Measurements from ENCODE around the gene PODNL1.

- TF ChIP-seq CTCF (IDR thresholded peaks at IDR 0.05; ENCODE audit: poor library complexity): no peak
- no peak for TF ChIP-seq EZH2phosphoT487 (IDR thresholded peaks at IDR 0.05; ENCODE audit: low read depth, severe bottlenecking, unreplicated experiment)
Measured at GRCh38 chr19:13951043-13951442, 12.8 kb upstream of the PODNL1 start.
